ENCODE measurements around the gene SLC4A7. TPM values are rescaled to one million over a fixed set of nuclear protein-coding genes. Genes with fewer than 3 reads are reported as not detected.

SLC4A7 gene
- polyA plus RNA-seq, 1 of the 3 experiments (the other 2 are of a cell fraction), result 3.9 TPM

GRCh38 chr3:27391796-27392195 lies 92.4 kb downstream of the SLC4A7 start:
- TF ChIP-seq, protein P1, sequence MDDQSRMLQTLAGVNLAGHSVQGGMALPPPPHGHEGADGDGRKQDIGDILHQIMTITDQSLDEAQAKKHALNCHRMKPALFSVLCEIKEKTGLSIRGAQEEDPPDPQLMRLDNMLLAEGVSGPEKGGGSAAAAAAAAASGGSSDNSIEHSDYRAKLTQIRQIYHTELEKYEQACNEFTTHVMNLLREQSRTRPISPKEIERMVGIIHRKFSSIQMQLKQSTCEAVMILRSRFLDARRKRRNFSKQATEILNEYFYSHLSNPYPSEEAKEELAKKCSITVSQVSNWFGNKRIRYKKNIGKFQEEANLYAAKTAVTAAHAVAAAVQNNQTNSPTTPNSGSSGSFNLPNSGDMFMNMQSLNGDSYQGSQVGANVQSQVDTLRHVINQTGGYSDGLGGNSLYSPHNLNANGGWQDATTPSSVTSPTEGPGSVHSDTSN (IDR thresholded peaks at IDR 0.05), result no peak
- TF ChIP-seq MEF2A (IDR thresholded peaks at IDR 0.05; ENCODE audit: borderline replicate concordance, low read depth) (no peak), POLR2AphosphoS5 (IDR thresholded peaks at IDR 0.05; ENCODE audit: low read depth, low read length) (no peak), SMC3 (IDR thresholded peaks at IDR 0.05; ENCODE audit: low read depth, low read length) (no peak), REST (IDR thresholded peaks at IDR 0.05; ENCODE audit: low read depth, low read length) (no peak), RAD21 (IDR thresholded peaks at IDR 0.05; ENCODE audit: low read length) (no peak), RXRA (IDR thresholded peaks at IDR 0.05; ENCODE audit: borderline replicate concordance, low read depth) (no peak), EZH2phosphoT487 (IDR thresholded peaks at IDR 0.05; ENCODE audit: borderline replicate concordance, low read depth) (no peak), SIN3A (IDR thresholded peaks at IDR 0.05; ENCODE audit: borderline replicate concordance, low read depth, low read length) (no peak), GABPA (IDR thresholded peaks at IDR 0.05; ENCODE audit: low read depth) (no peak), NRF1 (IDR thresholded peaks at IDR 0.05; ENCODE audit: low read depth, low read length) (no peak), FOSL2 (IDR thresholded peaks at IDR 0.05; ENCODE audit: borderline replicate concordance, low read depth) (no peak), CTCF (IDR thresholded peaks at IDR 0.05) (no peak), ZBTB33 (IDR thresholded peaks at IDR 0.05; ENCODE audit: borderline replicate concordance, low read depth) (no peak), NFIC (IDR thresholded peaks at IDR 0.05; ENCODE audit: borderline replicate concordance) (no peak)
- H2AFZ ChIP-seq (ENCODE audit: low read depth), result no peak overlapping the region
- CTCF ChIA-PET, result no interaction called here
- no peaks in the 10 kb centered on the region for H3K4me1 ChIP-seq (ENCODE audit: control insufficient read depth in 1 of 2, insufficient read depth in 2 of 2, low read depth in 1 of 2, low read length in 1 of 2)
- WGBS (ENCODE audit: low lambda C conversion rate), result 95% methylated on average over 1 of the region's 1 CpG
- DNase-seq, result no peak
- H4K20me1 ChIP-seq (ENCODE audit: insufficient read depth), result no peaks in the 10 kb centered on the region
- H3K9me2 ChIP-seq, result no peaks in the 10 kb centered on the region
- no peak overlapping the region for H3K4me3 ChIP-seq (ENCODE audit: low read depth in 2 of 2, low read length in 1 of 2)
- no peak overlapping the region for H3K27ac ChIP-seq (ENCODE audit: low read depth in 2 of 2, low read length in 1 of 2)
- H3K4me2 ChIP-seq, result no peak overlapping the region
- peaks cover 53 to 68% of the 10 kb centered on the region in 2 experiments for H3K36me3 ChIP-seq (replicated peaks in 1 of 2; ENCODE audit: control insufficient read depth in 1 of 2, insufficient read depth in 2 of 2, low read length in 1 of 2)
- POLR2A ChIA-PET, result no interaction called here
- no peaks in the 10 kb centered on the region; the same call in 1 of the 2 replicates for H3K79me2 ChIP-seq (ENCODE audit: insufficient read depth)
- no peaks in the 10 kb centered on the region for H3K9me3 ChIP-seq
- no peak overlapping the region for H3K9ac ChIP-seq
- no peaks in the 10 kb centered on the region for H3K27me3 ChIP-seq (ENCODE audit: insufficient read depth)
- peaks cover 4% of the 10 kb centered on the region for H3F3A ChIP-seq (replicated peaks; ENCODE audit: insufficient read depth)

Measured in SK-N-SH (cell line).